GM12875 (cell line): ENCODE data around the gene NKPD1.
"Not testable (repeated sequence)": the region's sequence is repeated elsewhere in the genome, so short reads cannot be mapped to it uniquely, and the experiment has no call there.

Experiments used
- H3K4me3 ChIP-seq: one replicate; pipeline ENCODE4 v1.5.1; 2011; ENCODE audit warnings: low read depth, low read length, control low read depth
- CTCF ChIP-seq: IDR thresholded peaks from 2 replicates; pipeline ENCODE4 v1.5.1; 2011; ENCODE audit warnings: low read depth, mild to moderate bottlenecking, control low read depth, inconsistent platforms, low read length, moderate library complexity, borderline replicate concordance; ENCODE audit not compliant: insufficient read depth

The NKPD1 gene

GRCh38 chr19:45122832-45123231 is 38.0 kb downstream of the NKPD1 start:
- TF ChIP-seq CTCF, result no peak
- no peak overlapping the region for H3K4me3 ChIP-seq

GRCh38 chr19:45121827-45122345 is 38.9 kb downstream of the NKPD1 start:
- no peak for TF ChIP-seq CTCF
- H3K4me3 ChIP-seq, result no peak overlapping the region

- no peak for TF ChIP-seq CTCF
- no peak overlapping the region for H3K4me3 ChIP-seq
These were observed 41.2 kb downstream of the NKPD1 start for GRCh38 chr19:45119582-45119981.

GRCh38 chr19:45118591-45119355 is 42.0 kb downstream of the NKPD1 start:
- H3K4me3 ChIP-seq, result not testable (repeated sequence)

DNA sequence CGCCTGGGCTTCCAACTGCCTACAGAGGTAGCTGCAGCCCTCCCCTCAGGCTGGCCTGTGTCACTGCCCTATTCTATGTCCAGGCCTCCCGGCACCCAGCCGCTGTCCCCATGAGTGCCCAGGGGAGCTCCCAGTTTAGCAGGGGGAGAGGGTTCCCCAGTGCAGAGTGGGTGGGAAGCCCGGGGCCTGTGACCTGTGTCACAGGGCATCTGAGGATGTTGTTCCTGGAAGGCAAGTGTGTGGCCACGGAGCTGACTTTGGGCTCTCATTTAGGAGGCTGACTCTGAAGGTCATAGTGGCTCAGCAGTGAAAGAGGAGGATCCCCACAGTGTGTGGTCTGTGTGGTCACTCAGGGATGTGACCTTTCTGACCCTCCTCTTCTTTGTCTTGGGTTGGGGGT is 42.7 kb downstream of the NKPD1 start:
- TF ChIP-seq CTCF, result no peak
- H3K4me3 ChIP-seq, result no peak overlapping the region

- TF ChIP-seq CTCF, result no peak
- no peak overlapping the region for H3K4me3 ChIP-seq
These were observed 43.1 kb downstream of the NKPD1 start for GRCh38 chr19:45117671-45118070.

DNA sequence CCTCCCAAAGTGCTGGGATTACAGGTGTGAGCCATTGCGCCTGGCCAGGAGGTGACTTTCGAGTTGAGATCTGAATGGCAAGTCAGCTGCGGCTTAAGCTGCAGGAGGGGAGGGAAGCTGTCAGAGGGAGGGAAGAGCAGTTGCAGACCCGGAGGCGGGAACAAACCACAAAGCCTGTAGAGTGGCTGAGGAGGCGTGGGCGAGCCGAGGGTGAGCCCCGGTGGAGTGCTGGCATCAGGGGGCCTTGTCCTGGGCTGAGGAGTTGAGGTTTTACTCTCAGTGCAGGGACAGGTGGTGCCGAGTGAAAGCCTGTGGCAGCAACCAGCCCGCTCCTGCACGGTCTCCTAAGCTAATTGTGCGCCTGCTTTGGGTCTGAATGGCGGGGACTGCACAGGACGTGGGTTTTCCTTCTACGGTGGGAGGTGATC is 43.6 kb downstream of the NKPD1 start:
- no peak overlapping the region for H3K4me3 ChIP-seq
- no peak for TF ChIP-seq CTCF
